Activated T-cell treated with anti-CD3 and anti-CD28 coated beads for 48 hours (primary cell): Measurements from ENCODE around the gene NME7.
A peak's percentile ranks its signal among the peaks of the same experiment; 100 is the strongest.

Source experiments
- DNase-seq: peaks from one replicate; pipeline ENCODE4 v3.0.0-alpha.2; 2020; ENCODE audit warnings: low read depth

NME7 gene

GRCh38 chr1:169106095-169106920 lies 261.3 kb downstream of the NME7 start, which contains the start of gene ATP1B1:
TSS of gene ATP1B1 (plus strand) at chr1:169106690. CDS start at chr1:169106830, 140 bp downstream.
- peak; percentile 83 for DNase-seq

- no peak for DNase-seq
Observed at GRCh38 chr1:169105434-169106094, 262.0 kb downstream of the NME7 start.

- DNase-seq: no peak
Observed at GRCh38 chr1:169105087-169105433, 262.5 kb downstream of the NME7 start.

GRCh38 chr1:169103480-169103893 lies 264.1 kb downstream of the NME7 start:
- DNase-seq: no peak

GRCh38 chr1:169103002-169103401 lies 264.6 kb downstream of the NME7 start:
- no peak for DNase-seq

- no peak for DNase-seq
Observed at GRCh38 chr1:169102567-169102966, 265.0 kb downstream of the NME7 start.

- no peak for DNase-seq
Observed at GRCh38 chr1:169100651-169101088, 266.9 kb downstream of the NME7 start.

- DNase-seq: no peak
Observed at GRCh38 chr1:169100208-169100607, 267.4 kb downstream of the NME7 start.

GRCh38 chr1:169099561-169099960 lies 268.0 kb downstream of the NME7 start:
- no peak for DNase-seq

- DNase-seq: no peak
Observed at GRCh38 chr1:169098380-169098779, 269.2 kb downstream of the NME7 start.

- DNase-seq: no peak
Observed at GRCh38 chr1:169094897-169095569, 272.6 kb downstream of the NME7 start.

GRCh38 chr1:169092399-169092798 lies 275.2 kb downstream of the NME7 start:
- DNase-seq: no peak

- no peak for DNase-seq
Observed at GRCh38 chr1:169091480-169091941, 276.1 kb downstream of the NME7 start.

- no peak for DNase-seq
Observed at GRCh38 chr1:169090900-169091311, 276.7 kb downstream of the NME7 start.

GRCh38 chr1:169090308-169090899 lies 277.2 kb downstream of the NME7 start:
- no peak for DNase-seq

- DNase-seq: no peak
Observed at GRCh38 chr1:169089776-169090175, 277.8 kb downstream of the NME7 start.

- DNase-seq: no peak
Observed at GRCh38 chr1:169087876-169088275, 279.7 kb downstream of the NME7 start.

- no peak for DNase-seq
Observed at GRCh38 chr1:169086603-169087455, 280.8 kb downstream of the NME7 start.

GRCh38 chr1:169085911-169086310 lies 281.7 kb downstream of the NME7 start:
- DNase-seq: no peak
